T-helper 2 cell treated with Interferon-gamma antibody and Interleukin-4, amounts not matched to agents 100 ng/mL and 5 ng/mL, for 36 hours (primary cell): ENCODE results near the gene CDH23. TPM values are rescaled to one million over a fixed set of nuclear protein-coding genes. Genes with fewer than 3 reads are reported as not detected.

Source experiments
- intact Hi-C: fragments of 100-400 bp; cut with micrococcal nuclease; formaldehyde crosslinking; loops from one replicate; pipeline ENCODE4 v1.15.1; 2023
- total RNA-seq: library from RNA; stranded (reverse); gene quantifications from 2 replicates; pipeline ENCODE4 v1.2.3, GENCODE V29; 2022

The CDH23 gene
- total RNA-seq, 1 donor from 2014 or later = 4.2 TPM

DNA sequence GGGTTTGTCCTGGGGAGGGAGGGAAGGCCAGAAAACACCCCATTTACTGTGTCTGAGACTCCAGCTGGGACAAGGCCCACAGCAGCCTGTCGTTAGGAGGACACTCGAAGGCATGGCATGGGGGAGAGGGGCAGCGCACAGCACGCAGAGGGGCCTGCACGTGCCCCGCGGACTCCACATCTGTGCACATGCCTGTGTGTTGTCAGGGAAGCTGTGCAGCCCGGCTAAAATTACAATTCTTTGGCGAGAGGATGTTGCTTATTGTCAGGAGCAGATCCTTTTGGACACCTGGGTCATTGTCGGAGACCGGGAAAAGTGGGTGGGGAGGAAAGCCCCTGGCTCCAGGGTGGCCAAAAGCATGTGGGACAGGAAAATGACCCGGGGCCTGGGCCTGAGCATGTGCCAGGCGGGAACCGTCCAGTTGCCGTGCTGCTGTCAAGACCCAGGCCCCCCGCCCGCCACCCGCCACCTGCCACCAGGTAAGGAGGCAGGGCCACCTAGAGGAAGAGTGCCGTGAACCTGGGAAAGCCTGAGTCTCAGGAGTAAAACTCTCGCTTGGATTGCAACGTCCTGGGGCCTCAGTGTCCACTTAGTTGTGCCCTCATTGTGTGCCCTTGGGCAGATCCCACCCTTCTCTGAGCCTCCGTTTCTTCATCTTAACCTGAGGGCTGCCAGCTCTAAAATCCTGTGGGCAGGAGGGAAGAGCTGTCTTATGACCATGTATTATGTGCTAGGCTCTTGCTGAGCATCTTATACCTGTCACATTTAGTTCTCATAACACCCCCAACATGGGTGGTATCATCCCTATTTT, 369.4 kb downstream of the CDH23 start:
- intact Hi-C loops = no loop called here

DNA sequence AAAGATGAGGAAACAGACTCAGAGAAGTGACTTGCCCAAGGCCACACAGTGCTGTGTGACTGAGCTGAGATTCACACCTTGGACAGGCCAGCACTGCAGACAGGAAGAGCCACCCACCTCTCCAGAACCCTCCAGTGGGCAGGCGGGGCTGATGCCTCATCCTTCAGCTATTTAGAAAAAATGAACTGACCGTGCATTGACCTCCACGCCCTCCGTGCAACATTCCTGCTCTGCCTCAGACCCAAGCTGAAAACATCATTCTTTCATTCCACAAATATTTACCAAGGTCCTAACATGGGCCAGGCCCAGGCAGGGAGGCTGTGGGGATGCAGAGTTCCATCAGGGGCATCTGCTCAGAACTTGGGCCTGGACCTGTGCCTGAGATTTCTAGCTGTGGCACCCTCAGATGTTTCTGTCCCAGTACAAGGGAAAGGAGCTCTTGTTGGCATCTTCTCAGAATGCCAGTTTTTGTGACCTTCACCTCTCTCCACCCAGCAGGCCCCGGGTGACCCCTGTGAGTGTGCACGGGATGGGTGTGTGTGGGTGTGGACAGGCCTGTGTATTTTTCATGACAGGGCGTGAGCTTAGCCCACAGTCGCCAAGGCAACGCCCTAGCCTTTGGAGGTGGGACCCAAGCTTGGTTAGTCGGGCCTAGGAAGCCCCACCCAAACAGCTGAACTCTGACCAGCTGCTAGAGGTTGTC, 370.1 kb downstream of the CDH23 start:
- intact Hi-C loops = no loop called here

DNA sequence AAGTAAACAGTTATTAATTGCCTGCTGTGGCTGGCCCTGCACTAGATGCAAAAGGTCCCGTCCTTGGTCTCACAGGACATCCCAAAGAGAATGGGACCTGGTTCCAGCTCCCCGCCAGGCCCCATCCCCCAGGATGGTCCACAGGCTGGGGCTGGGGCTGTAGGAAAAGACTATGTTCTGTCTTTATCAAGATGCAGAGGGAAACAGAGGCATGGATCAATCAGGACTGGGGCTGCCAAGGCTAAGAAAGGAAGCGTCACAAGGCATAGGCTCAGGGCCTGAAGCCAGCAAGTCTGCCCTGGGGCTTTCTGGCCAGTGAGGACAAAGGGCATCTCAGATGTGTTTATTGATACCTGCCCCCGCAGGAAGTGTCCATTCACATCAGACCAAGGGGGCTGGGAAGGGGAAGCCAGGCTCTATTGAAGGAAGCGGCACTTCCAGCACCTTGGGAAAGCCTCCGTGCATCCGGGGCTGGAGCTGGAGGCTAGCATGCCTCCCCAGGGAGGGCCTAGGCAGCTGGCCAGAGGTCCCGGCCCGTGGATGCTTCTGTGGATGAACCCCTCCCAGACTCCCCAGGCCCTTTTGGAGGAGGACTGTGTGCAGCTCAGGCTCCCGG, 370.8 kb downstream of the CDH23 start:
- intact Hi-C loops = loop anchor here (1.0 to 2.0 kb wide), 4 partner anchors 40 to 449 kb away; partner anchors contain the start of genes PSAP and SLC29A3

DNA sequence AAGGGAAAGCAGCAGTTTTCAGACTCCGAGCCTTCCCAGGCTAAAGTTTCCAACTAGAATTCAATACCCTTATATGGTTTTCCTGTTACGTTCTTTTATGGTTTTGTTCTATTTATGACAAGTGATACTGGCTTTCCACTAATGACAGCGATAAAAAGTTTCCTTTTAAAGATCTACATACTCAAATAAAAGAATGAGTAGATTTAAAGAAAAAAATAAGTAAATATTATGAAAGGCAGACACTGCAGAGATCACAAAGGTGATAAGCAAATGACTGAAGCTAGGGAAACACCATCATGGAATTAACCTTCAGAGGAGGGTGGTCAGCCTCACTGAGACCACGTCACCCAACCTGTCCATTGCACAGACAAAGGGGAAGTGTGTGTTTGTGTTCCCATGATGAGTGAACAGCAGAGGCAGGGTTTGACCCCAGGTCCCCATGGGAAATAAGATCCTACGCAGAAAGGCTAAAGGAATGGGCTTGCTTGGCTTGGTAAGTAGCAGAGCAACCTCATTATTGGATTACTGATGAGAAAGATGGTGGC, 372.6 kb downstream of the CDH23 start:
- intact Hi-C loops = loop anchor here (1.0 to 2.0 kb wide), 4 partner anchors 21 to 451 kb away; partner anchors contain the start of genes PSAP and SLC29A3

DNA sequence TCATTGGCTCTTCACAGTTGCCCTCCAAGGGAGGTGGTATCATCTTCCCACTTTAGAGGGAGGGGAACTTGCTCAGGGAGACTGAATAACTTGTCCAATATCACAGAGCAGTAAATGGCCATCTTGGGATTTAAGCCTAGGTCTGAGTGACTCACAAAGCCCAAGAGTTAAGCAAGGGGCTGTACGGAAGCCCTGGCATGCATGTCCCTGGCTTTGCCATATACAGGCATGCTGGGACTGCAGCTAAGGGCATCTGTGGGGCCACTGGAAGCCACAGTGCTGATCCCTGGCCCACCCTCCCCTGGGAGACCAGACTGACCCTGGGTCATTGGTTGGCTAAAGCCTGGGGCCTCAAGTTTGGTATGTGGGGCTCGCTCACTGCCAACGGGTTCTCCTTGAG, 373.5 kb downstream of the CDH23 start:
- intact Hi-C loops = loop anchor here (5.0 kb wide), 1 partner anchor 58 kb away; no protein-coding TSS in a partner anchor

DNA sequence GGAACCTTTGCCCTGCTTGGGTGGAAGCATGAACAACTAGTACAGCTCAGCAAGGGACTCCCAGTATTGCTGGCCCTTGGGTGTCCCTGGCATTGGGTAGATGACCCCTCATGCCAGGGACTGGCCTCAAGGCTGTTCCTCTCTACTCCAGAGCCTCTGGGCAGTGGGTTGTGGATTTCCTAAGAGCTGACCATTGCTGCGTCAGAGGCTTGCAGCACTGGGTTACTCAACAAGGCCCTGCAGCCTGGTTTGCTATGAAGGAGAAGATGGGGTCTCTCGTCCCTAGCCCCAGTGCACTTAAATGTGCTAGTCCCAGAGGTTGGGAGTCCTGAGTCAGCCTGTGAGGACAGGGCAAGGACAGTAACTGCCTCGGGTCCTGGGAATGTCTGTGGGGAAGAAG, 374.1 kb downstream of the CDH23 start:
- intact Hi-C loops = loop anchor here (5.0 kb wide), 1 partner anchor 58 kb away; no protein-coding TSS in a partner anchor

DNA sequence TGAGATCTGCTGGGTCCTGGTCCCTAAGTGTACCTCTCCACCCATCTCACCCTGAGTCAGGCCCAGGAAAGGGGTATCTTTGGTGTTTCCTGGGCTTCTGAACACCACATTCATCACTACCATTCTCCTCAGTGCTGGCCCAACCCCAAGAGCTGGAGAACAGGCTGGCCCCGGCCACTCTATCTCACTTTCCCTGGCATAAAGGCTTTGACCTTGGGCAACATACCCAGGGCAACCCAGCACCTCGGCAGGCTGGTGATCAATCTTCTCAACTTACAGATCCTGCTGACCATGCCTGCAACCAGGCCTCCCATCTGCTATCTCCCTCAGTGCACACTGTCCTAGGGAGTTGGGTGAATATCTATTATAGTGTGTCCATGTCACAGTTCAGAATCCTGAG, 374.5 kb downstream of the CDH23 start:
- intact Hi-C loops = loop anchor here (5.0 kb wide), 1 partner anchor 59 kb away; no protein-coding TSS in a partner anchor

DNA sequence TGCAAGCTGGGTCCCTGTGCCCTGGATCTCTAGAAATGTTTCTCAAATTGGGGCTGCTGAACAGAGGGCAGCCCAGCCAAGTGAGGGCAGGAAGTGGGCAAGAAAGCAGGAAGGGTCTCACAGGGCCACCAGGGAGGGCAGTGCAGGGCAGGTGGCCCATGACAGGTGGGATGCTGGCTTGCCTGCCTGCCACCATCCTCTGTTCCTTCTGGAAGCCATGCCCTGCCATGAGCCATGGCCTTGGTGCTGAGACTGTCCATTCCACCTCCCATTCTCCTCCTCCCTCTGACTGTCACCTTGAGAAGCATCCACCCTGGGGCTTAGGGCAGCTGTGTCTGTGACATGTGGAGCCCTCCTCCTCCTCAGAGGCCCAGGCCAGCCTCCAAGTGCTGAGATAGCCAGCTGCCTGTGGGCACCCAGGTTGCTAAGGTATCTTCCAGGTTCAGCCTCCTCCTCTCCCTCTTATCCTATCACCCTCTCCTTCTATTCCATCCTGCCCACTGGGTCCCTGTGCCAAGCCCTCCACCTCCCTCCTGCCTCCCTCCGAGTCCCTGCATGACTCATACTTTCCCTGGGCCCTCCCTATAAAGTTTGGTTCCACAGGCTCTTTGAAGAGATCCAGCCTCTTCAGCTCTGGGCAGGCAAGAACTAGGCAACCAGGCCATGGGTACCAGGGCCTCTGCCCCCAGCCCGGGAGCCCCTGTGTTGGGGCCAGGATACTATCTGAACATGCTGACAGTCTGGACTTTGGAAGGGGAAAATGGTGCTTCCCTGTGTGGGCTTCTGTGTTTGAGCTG, 375.3 kb downstream of the CDH23 start:
- intact Hi-C loops = loop anchor here (2.0 to 5.0 kb wide), 2 partner anchors 15 to 60 kb away; no protein-coding TSS in a partner anchor

DNA sequence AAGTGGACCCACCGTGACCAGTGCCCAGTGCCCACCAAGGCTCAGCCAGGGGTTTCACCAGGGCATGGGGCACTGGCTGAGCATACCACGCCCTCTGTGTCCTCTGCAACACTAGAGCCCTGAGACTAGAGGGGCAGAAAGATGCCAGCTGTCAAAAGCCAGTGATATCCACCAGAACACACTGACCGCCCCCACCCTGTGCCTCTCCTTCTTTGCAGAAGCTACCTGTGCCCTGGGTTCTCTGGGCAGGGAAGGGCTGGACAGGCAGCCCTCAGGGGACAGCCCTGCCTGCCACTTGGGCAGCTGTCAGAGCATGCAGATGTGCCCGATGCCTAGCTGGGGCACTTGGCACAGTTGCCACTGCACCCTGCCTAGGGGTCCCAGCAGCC, 376.1 kb downstream of the CDH23 start:
- intact Hi-C loops = loop anchor here (1.0 to 5.0 kb wide), 5 partner anchors 16 to 454 kb away; partner anchors contain the start of gene SLC29A3

DNA sequence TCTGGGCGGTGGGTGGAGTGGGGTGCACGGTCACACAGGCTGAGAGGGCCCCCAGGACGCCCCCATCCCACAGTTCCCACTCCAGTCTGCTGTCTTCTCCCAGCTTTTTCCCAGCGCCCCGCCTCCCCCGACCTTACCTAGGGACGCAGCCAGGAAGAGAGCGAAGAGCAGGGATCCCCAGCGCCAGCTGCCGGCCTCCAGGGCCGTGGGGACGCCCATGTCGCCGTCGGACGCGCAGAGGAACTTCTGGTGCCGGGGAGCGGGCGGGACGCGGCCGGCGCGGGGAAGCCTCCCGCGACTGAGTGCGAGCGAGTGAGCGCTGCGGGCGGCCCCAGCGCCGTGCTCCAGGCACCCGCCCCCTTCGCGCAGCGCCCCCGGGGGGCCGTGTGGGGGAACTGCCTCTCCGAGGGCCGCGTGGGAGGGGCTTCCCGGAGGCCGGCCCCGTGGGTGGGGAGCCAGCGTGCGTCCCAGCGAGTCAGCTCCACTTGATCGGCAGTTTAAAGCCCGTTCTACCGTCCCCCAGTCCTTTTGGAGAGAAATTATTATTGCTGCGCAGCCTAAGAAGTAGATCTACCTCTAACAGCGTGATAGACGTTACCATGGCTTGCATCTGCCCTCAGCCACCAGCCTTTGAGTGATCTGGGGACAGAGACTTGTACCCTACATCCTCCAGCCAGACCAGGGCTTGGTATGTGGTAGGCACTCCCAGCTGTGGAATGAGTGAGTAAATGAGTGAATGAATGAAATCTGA, 376.7 kb downstream of the CDH23 start, which contains the start of gene VSIR:
TSS of gene VSIR (minus strand) at position 300 of the 751 bp plus-strand sequence. CDS start at position 219, 81 bp downstream.
- intact Hi-C loops = loop anchor here (1.0 to 5.0 kb wide), 5 partner anchors 17 to 454 kb away; partner anchors contain the start of gene SLC29A3

DNA sequence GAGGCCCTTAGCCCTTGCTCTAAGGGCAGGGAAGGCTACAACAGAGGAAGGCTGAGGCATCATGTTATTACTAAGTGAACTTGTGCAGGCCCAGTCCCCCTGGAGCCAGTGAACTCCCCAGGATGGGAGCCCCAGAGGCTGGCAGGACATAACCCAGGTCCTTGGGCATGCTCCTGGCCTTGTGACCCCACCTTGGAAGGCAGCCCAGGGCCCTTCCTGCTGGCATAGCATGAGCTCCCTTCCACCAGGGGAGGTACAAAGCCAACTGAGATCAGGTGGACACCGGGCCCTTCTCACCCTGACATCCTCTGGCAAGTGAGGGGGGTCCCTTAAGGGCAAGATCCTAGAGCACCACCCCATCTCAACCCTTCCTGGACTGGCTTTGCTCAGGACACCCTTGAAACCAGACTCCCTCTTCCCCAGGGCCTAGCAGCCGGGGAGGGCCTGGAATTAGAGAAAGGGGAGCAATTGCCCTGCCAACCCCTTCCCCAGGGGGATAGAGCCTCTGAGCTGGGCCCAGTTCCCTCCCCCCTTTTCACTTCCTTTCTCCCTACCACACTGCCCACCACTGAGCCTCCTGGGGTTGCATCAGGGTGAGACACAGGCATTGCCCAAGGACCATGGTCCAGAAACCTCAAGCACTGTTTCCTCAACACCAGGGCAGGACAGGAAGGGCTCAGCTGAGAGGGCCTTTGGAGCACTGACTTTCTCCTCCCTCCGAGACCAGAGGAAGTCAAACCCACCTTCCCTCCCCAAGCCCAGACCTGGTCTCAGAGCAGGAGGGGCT, 378.4 kb downstream of the CDH23 start:
- intact Hi-C loops = loop anchor here (5.0 kb wide), 1 partner anchor 63 kb away; no protein-coding TSS in a partner anchor

DNA sequence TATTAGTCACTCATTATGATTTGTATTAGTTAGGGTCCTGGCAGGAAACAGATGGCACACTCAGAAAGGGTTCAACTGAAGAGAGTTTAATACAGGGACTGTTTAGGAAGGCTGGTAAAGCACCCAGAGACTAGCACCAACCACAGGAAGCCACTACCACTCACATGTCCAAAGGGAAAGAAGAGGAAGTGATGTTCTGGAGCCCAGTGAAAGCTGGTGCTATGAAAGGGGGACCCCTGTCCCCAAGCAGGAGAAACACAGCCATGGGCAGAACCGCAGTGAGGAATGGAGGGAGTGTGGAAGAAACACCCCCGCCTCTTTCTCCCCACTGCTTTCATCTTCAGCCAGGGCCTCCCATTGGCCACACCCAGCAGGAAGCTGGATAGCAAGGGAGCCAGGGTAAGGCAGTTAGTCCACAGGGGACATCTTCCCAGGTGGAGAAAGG, 379.8 kb downstream of the CDH23 start:
- intact Hi-C loops = no loop called here

DNA sequence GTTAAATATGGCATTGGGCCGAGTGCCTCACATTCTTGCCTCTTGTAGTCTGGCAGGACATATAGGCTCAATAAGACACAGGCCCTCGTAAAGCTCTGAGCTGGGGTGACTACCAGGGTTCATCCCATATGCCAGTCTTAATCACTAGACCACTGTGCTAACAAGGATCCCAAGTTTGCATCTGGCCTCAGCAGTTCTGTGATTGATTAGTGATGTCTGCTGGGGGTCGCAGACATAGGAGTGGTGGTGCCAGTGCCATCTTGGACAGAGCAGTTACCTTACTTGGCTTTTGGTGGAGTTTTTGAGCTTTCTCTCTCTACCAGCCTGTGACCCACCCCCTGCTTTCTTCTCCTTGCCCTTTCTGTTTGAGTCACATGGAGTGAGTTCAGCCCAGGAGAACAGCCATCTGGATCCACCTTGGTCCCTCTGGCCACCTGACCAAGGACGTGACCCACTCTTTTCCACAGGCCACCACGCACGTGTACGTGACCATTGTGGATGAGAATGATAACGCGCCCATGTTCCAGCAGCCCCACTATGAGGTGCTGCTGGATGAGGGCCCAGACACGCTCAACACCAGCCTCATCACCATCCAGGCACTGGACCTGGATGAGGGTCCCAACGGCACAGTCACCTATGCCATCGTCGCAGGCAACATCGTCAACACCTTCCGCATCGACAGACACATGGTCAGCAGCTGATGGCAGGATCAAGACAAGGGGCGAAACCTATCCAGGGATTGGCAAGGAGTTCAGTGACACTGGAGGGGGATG, 380.7 kb downstream of the CDH23 start:
- intact Hi-C loops = no loop called here

DNA sequence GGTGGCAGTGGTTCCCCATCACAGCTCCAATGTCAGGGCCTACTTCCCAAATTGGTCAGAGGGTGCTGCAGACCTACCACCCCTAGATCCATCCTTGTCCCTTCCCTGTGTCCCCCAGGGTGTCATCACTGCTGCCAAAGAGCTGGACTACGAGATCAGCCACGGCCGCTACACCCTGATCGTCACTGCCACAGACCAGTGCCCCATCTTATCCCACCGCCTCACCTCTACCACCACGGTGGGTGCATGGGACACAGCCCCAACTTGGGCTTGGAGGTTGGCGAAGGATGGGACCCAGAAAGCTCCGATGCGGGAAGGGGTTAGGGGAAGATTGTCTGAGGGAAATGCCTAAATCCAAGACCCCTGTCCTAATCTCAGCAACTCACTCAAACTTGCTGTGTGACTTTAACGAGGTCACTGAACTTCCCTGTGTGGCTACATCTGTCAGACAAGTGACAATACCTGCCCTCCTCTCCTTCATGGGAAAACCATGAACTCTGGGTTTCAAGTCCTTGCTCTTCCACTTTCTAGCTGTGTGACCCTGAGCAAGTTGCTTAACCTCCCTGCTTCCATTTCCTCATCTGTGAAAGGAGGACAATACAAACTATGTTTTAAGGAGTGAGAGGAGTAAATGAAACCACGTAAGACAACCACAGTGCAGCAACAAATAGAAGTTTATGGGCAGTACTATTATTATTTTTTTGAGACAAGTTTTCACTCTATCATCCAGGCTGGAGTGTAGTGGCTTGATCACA, 381.5 kb downstream of the CDH23 start:
- intact Hi-C loops = no loop called here

DNA sequence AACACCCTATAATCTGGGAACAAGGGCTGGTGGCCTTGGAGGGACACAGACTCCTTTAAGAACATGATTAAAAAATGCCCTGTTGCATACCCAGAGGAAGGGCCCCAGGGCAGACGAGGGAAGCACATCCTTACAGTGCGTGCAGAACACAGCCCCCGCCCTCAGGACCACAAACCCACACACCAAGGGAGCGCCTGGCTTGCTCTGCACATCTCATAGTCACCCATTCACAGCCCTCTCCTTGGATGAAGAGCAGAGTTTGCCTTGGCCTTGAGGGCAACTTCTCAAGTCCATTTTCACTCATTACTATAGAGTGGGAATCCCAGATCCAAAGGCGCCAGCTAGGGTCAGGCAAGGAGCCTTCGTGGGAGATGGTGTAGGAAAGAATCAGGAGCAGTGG, 382.9 kb downstream of the CDH23 start:
- intact Hi-C loops = no loop called here

DNA sequence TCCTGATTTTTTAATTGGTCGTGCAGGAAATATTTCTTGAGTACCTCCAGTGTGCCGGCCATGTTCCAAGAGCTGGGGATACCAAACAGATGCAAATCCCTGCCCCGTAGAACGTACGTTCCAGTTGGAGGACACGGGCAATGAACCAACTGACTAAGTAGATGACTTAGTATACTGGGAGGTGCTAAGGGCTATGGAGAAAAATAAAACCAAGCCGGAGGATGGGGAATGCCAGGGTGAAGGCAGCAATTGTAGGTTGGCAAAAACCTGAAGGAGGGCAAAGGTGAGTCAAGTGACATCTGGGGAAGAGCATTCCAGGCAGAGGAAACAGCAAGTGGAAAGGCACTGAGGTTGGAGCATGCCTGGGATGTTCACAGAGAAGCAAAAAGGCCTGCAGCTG, 383.4 kb downstream of the CDH23 start:
- intact Hi-C loops = no loop called here

DNA sequence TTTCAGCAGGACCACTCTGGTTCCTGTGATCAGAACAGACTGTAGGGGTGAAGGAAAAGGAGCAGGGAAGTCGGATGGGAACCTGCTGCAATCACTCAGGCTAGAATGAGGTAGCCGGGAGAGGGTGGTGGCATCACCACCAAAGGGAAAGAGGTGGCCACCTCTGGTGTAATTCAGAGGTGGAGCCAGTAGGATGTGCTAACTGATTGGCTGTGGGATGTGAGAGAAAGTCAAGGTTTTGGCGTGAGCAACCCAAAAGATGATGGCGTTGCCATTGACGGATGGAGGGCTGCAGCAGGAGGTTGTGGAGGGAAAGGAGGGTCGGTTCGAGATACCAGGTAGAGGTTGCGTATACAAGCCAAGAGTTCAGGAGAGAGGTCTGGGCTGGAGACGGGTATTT, 384.0 kb downstream of the CDH23 start:
- intact Hi-C loops = no loop called here
